ENCODE data around the gene P4HA2. TPM values are rescaled to one million over a fixed set of nuclear protein-coding genes. Genes with fewer than 3 reads are reported as not detected.

Gene P4HA2
- total and polyA plus RNA-seq, 2 experiments from 2014 or later = 5.9 to 8.0 TPM

DNA sequence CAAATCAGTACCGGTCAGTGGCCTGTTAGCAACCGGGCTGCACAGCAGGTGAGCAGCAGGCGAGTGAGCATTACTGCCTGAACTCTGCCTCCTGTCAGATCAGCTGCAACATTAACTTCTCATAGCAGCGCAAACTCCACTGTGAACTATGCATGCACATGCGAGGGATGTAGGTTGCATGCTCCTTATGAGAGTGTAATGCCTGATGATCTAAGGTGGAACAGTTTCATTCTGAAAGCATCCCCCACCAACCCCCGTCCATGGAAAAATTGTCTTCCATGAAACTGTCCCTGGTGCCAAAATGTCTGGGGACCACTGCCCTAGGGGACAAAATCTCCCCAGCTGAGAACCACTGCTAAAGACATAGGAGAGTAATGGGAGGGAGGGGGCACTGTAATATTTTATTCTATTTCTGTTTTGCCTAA lies 51.1 kb downstream of the P4HA2 start:
- Histone ChIP-seq H3K27me3 (ENCODE audit: insufficient read depth) (no peaks in the 10 kb centered on the region), H4K20me1 (replicated peaks; ENCODE audit: insufficient read depth) (no peaks in the 10 kb centered on the region), H3K4me3 (no peak overlapping the region), H3K9me2 (ENCODE audit: insufficient read depth) (no peaks in the 10 kb centered on the region), H3F3A (replicated peaks; ENCODE audit: low read depth) (no peaks in the 10 kb centered on the region), H3K4me1 (ENCODE audit: insufficient read depth) (peaks cover 3% of the 10 kb centered on the region; the same call in 1 of the 2 replicates), H2AFZ (no peak overlapping the region), H3K36me3 (ENCODE audit: insufficient read depth) (no peaks in the 10 kb centered on the region), H3K27ac (ENCODE audit: low read depth) (no peak overlapping the region), H3K79me2 (replicated peaks; ENCODE audit: insufficient read depth) (no peaks in the 10 kb centered on the region), H3K4me2 (no peak overlapping the region)
- Mint-ChIP-seq H3K36me3 (ENCODE audit: low read depth) (no peaks in the 10 kb centered on the region), H3K4me3 (no peak overlapping the region), H3K27me3 (ENCODE audit: insufficient read depth, low read depth, poor library complexity) (peaks cover 4% of the 10 kb centered on the region), H3K9me3 (no peaks in the 10 kb centered on the region), H3K4me1 (peaks cover 19% of the 10 kb centered on the region; the same call in 2 of the 3 replicates), H3K27ac (no peak overlapping the region)
- peak; percentile 47 for ATAC-seq
- peak; percentile 28 for DNase-seq (ENCODE audit: low spot score)
- TF ChIP-seq POLR2AphosphoS5 (IDR thresholded peaks at IDR 0.05; ENCODE audit: low read depth) (no peak), STAT1 (IDR thresholded peaks at IDR 0.05; ENCODE audit: unreplicated experiment) (no peak), ZNF114 (CRISPR knock-in tag; IDR thresholded peaks at IDR 0.05) (no peak), JUNB (IDR thresholded peaks at IDR 0.05; ENCODE audit: unreplicated experiment) (no peak), EZH2 (IDR thresholded peaks at IDR 0.05; ENCODE audit: low read depth, unreplicated experiment) (no peak), EZH2phosphoT487 (IDR thresholded peaks at IDR 0.05; ENCODE audit: unreplicated experiment) (no peak), CREB1 (CRISPR knock-in tag; IDR thresholded peaks at IDR 0.05; ENCODE audit: low read depth) (no peak), ZNF331 (CRISPR knock-in tag; IDR thresholded peaks at IDR 0.05; ENCODE audit: low read depth) (no peak), NANOG (IDR thresholded peaks at IDR 0.05; ENCODE audit: borderline replicate concordance) (no peak)
- TF ChIP-seq, protein P1, sequence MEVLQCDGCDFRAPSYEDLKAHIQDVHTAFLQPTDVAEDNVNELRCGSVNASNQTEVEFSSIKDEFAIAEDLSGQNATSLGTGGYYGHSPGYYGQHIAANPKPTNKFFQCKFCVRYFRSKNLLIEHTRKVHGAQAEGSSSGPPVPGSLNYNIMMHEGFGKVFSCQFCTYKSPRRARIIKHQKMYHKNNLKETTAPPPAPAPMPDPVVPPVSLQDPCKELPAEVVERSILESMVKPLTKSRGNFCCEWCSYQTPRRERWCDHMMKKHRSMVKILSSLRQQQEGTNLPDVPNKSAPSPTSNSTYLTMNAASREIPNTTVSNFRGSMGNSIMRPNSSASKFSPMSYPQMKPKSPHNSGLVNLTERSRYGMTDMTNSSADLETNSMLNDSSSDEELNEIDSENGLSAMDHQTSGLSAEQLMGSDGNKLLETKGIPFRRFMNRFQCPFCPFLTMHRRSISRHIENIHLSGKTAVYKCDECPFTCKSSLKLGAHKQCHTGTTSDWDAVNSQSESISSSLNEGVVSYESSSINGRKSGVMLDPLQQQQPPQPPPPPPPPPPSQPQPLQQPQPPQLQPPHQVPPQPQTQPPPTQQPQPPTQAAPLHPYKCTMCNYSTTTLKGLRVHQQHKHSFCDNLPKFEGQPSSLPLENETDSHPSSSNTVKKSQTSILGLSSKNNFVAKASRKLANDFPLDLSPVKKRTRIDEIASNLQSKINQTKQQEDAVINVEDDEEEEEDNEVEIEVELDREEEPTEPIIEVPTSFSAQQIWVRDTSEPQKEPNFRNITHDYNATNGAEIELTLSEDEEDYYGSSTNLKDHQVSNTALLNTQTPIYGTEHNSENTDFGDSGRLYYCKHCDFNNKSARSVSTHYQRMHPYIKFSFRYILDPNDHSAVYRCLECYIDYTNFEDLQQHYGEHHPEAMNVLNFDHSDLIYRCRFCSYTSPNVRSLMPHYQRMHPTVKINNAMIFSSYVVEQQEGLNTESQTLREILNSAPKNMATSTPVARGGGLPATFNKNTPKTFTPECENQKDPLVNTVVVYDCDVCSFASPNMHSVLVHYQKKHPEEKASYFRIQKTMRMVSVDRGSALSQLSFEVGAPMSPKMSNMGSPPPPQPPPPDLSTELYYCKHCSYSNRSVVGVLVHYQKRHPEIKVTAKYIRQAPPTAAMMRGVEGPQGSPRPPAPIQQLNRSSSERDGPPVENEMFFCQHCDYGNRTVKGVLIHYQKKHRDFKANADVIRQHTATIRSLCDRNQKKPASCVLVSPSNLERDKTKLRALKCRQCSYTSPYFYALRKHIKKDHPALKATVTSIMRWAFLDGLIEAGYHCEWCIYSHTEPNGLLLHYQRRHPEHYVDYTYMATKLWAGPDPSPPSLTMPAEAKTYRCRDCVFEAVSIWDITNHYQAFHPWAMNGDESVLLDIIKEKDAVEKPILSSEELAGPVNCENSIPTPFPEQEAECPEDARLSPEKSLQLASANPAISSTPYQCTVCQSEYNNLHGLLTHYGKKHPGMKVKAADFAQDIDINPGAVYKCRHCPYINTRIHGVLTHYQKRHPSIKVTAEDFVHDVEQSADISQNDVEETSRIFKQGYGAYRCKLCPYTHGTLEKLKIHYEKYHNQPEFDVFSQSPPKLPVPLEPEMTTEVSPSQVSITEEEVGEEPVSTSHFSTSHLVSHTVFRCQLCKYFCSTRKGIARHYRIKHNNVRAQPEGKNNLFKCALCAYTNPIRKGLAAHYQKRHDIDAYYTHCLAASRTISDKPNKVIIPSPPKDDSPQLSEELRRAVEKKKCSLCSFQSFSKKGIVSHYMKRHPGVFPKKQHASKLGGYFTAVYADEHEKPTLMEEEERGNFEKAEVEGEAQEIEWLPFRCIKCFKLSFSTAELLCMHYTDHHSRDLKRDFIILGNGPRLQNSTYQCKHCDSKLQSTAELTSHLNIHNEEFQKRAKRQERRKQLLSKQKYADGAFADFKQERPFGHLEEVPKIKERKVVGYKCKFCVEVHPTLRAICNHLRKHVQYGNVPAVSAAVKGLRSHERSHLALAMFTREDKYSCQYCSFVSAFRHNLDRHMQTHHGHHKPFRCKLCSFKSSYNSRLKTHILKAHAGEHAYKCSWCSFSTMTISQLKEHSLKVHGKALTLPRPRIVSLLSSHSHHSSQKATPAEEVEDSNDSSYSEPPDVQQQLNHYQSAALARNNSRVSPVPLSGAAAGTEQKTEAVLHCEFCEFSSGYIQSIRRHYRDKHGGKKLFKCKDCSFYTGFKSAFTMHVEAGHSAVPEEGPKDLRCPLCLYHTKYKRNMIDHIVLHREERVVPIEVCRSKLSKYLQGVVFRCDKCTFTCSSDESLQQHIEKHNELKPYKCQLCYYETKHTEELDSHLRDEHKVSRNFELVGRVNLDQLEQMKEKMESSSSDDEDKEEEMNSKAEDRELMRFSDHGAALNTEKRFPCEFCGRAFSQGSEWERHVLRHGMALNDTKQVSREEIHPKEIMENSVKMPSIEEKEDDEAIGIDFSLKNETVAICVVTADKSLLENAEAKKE (CRISPR knock-in tag; IDR thresholded peaks at IDR 0.05) = no peak
- TF ChIP-seq, protein P2, sequence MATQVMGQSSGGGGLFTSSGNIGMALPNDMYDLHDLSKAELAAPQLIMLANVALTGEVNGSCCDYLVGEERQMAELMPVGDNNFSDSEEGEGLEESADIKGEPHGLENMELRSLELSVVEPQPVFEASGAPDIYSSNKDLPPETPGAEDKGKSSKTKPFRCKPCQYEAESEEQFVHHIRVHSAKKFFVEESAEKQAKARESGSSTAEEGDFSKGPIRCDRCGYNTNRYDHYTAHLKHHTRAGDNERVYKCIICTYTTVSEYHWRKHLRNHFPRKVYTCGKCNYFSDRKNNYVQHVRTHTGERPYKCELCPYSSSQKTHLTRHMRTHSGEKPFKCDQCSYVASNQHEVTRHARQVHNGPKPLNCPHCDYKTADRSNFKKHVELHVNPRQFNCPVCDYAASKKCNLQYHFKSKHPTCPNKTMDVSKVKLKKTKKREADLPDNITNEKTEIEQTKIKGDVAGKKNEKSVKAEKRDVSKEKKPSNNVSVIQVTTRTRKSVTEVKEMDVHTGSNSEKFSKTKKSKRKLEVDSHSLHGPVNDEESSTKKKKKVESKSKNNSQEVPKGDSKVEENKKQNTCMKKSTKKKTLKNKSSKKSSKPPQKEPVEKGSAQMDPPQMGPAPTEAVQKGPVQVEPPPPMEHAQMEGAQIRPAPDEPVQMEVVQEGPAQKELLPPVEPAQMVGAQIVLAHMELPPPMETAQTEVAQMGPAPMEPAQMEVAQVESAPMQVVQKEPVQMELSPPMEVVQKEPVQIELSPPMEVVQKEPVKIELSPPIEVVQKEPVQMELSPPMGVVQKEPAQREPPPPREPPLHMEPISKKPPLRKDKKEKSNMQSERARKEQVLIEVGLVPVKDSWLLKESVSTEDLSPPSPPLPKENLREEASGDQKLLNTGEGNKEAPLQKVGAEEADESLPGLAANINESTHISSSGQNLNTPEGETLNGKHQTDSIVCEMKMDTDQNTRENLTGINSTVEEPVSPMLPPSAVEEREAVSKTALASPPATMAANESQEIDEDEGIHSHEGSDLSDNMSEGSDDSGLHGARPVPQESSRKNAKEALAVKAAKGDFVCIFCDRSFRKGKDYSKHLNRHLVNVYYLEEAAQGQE (IDR thresholded peaks at IDR 0.05; ENCODE audit: unreplicated experiment) = no peak
- TF ChIP-seq, protein P3, sequence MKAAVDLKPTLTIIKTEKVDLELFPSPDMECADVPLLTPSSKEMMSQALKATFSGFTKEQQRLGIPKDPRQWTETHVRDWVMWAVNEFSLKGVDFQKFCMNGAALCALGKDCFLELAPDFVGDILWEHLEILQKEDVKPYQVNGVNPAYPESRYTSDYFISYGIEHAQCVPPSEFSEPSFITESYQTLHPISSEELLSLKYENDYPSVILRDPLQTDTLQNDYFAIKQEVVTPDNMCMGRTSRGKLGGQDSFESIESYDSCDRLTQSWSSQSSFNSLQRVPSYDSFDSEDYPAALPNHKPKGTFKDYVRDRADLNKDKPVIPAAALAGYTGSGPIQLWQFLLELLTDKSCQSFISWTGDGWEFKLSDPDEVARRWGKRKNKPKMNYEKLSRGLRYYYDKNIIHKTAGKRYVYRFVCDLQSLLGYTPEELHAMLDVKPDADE (IDR thresholded peaks at IDR 0.05) = no peak
- TF ChIP-seq, protein P4, sequence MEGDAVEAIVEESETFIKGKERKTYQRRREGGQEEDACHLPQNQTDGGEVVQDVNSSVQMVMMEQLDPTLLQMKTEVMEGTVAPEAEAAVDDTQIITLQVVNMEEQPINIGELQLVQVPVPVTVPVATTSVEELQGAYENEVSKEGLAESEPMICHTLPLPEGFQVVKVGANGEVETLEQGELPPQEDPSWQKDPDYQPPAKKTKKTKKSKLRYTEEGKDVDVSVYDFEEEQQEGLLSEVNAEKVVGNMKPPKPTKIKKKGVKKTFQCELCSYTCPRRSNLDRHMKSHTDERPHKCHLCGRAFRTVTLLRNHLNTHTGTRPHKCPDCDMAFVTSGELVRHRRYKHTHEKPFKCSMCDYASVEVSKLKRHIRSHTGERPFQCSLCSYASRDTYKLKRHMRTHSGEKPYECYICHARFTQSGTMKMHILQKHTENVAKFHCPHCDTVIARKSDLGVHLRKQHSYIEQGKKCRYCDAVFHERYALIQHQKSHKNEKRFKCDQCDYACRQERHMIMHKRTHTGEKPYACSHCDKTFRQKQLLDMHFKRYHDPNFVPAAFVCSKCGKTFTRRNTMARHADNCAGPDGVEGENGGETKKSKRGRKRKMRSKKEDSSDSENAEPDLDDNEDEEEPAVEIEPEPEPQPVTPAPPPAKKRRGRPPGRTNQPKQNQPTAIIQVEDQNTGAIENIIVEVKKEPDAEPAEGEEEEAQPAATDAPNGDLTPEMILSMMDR (conservative IDR thresholded peaks at IDR 0.05; ENCODE audit: low read depth in 2 of 2) = no peak

All from GM23338 (cell line).